NCI-H146 treated with DMSO at 0.1 percent for 48 hours (cell line): Measurements from ENCODE around the gene ADAMTSL1.

ENCODE experiments used
- DNase-seq: peaks from one replicate; lab custom pipeline; 2025; ENCODE audit not compliant: unreplicated experiment; lab: John Stamatoyannopoulos, UW

ADAMTSL1 gene

DNA sequence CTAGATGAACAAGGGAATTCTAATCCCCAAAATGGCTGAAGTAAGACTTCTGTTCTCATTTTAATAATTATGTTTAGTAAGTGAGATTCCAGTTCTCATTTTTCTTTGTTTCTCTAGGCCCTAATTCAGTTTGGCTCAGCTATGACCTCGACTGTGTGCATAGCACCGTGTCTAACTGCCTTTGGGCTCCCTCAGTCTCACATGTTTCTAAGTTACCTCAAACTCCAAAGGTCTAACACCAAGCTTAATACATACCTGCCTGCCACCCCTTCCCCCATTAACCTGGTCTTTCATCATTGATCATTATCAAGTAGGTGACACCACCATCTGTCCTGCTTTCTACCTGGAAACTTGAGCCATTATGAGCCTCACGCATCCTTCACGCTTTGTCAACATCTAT, 285.9 kb downstream of the ADAMTSL1 start:
- DNase-seq: no peak

DNA sequence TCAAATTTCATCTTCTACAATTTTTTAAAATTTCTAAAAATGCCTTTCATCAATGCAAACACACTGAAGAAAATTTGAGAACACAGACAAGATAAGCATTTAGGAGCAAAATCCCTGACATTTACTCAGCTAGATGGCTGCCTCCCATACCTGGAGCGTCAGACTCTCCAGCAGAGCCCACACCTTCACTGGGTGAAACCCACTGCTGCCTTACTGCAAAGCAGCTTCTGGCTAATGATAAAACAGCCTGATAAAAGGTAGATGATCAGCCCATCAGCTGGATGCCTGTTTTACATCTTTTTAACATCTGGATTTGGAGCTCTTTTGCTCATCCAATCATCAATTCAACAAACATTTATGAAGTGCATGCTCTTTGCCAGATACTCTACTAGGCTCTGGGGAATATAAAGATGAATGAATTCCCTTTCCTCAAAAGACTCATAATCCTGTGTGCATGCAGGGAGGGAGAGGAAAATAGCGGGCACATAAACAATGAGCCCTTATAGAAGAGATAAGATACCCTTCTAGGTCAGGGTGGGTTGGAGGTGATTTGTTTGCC, 287.9 kb downstream of the ADAMTSL1 start:
- DNase-seq: no peak

- DNase-seq: no peak
Observed at GRCh38 chr9:18766989-18767550, 293.1 kb downstream of the ADAMTSL1 start.

GRCh38 chr9:18768951-18769622, 295.1 kb downstream of the ADAMTSL1 start:
- DNase-seq: no peak

DNA sequence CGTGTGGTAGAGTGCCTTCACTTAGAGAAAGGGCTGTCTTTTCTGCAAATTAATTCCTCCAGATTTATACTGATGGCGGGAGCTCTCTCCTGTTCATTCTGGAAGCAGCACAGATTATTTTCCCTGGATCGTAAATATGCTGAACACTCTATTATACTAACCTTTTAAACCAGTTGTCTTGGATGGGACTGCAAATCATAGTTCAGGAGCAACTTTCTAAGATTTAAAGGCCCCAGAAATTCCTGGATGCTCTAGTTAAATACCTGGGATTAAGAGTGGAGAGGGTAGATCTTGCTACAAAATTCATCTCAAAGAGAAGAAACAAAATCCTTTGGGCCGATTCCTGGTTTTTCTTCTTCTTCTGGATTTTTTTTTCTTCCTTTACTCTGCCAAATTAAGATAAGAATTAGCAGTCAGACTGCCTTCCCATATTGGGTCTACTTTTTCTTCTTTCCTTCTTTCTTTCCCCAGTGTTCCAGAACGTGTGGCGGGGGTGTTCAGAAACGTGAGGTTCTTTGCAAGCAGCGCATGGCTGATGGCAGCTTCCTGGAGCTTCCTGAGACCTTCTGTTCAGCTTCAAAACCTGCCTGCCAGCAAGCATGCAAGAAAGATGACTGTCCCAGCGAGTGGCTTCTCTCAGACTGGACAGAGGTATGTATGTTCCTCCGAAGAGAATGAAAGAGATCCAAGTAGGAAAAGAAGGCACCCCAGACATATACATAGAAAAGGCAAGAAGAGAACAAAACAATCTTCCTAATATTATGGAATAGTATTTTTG, 296.4 kb downstream of the ADAMTSL1 start:
- no peak for DNase-seq

GRCh38 chr9:18771011-18771410, 297.1 kb downstream of the ADAMTSL1 start:
- DNase-seq: no peak

DNA sequence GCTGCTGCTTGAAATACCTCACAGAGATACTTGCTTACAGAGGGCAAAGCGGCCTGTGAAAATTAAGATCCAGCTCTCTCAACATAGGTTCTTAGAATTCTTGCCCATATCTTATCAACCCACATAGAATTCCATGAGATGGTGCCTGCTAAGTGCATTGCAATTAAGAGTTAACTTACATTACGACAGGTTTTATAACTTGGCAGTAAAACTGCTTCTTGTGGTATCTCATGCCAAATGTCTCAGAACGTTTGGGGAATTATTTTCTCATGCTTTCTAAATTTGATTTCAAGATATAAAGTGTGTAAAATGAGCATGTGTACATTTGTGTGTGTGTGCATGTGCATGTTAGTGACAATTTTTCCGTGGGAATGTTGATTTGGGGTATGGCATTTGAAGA, 297.8 kb downstream of the ADAMTSL1 start:
- DNase-seq: no peak

DNA sequence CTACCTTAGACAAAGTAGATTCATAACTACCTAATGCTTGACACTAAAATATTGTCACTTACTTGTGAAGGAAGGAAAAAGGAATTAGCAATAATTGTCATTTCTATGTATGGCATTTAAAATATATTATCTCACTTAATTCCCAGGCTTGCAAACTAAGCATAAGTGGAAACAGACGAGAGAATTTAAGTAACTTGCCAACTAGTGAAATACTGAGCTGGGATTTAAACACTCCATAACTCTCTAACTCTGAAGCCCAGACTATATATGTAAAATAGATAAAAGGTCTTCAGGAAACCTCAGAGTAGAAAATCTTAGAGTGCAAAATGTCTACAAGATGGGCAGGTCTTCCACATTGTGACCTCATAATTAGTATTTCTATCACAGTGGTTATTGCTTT, 301.3 kb downstream of the ADAMTSL1 start:
- DNase-seq: no peak

GRCh38 chr9:18775930-18776329, 302.0 kb downstream of the ADAMTSL1 start:
- no peak for DNase-seq

DNA sequence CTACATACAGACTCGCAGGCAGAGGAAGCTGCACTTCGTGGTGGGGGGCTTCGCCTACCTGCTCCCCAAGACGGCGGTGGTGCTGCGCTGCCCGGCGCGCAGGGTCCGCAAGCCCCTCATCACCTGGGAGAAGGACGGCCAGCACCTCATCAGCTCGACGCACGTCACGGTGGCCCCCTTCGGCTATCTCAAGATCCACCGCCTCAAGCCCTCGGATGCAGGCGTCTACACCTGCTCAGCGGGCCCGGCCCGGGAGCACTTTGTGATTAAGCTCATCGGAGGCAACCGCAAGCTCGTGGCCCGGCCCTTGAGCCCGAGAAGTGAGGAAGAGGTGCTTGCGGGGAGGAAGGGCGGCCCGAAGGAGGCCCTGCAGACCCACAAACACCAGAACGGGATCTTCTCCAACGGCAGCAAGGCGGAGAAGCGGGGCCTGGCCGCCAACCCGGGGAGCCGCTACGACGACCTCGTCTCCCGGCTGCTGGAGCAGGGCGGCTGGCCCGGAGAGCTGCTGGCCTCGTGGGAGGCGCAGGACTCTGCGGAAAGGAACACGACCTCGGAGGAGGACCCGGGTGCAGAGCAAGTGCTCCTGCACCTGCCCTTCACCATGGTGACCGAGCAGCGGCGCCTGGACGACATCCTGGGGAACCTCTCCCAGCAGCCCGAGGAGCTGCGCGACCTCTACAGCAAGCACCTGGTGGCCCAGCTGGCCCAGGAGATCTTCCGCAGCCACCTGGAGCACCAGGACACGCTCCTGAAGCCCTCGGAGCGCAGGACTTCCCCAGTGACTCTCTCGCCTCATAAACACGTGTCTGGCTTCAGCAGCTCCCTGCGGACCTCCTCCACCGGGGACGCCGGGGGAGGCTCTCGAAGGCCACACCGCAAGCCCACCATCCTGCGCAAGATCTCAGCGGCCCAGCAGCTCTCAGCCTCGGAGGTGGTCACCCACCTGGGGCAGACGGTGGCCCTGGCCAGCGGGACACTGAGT, 303.2 kb downstream of the ADAMTSL1 start:
- DNase-seq: no peak

GRCh38 chr9:18778147-18778546, 304.2 kb downstream of the ADAMTSL1 start:
- no peak for DNase-seq

DNA sequence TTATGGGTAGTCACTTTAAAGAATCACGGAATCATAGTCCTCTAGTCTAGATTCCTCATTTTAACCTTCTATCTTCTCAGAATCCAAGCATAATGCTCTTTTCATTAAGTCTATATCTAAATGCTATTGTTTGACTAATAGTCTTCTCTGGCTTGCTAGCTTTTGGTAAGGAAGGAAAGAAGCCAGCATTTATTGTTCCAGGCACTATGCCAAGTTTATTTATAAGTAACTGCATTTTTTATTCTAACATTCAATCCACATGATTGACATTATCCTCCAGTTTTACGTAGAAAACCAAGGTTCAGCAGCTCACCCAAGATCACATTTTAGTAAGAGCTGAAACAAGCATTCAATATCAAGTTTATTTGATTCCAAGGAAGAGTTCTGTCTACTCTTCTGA, 304.9 kb downstream of the ADAMTSL1 start:
- no peak for DNase-seq

GRCh38 chr9:18783909-18784308, 310.0 kb downstream of the ADAMTSL1 start:
- DNase-seq: no peak

DNA sequence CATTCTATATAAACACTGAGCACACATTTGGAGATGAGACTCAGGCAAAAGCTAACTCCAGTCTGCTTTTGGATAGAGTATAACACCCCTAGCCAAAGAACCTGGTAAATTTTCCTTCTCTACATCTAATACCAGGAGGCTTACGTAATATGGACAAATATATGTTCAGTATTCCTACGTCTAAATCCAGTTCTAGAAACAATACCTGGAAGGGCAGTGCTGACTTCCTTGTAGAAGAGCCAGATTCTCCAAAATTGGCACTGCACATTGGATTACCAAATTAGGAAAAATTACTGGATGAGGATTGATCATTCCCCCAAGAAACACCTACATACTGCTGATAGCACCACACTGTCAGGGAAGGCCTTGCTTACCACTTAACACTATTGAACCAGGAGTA, 311.7 kb downstream of the ADAMTSL1 start:
- DNase-seq: no peak

DNA sequence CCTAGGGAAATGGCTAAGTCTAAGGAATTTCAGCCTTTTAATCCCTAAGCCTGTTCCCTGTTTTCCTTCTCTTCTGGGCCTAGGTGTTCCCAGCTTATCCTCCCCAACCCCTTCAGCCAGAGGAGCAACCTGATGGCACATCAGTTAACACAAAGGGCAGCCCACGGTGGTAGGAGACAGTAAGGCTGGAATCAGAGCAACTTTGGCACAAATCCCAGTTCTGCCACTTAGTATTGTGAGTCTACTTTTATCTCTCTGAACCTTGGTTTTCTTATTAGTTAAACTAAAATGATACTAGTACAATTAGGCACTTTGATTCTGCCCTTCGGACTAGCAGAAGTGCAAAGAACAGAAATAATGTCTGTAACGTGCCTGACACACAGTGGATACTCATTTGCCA, 312.2 kb downstream of the ADAMTSL1 start:
- DNase-seq: no peak

GRCh38 chr9:18786911-18787650, 313.1 kb downstream of the ADAMTSL1 start:
- no peak for DNase-seq

DNA sequence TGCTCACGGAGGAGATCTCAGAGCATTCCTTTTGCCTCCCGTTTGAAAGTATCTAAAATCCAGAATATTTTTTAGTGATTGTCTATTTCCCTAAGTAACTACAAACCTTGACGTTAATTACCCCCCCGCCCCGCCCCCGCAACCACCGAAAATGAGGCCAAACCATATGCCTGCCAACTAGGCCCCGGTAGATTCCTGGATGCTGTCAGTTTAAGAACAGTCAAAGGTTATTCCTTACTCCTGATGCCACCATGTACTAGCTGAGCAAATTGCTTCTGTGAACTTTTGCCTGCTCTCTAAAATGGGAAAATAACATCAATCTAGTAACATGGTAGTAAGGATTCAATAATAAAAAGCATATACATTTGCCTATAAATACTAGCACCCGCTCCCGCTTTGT, 314.3 kb downstream of the ADAMTSL1 start:
- no peak for DNase-seq

- no peak for DNase-seq
Observed at GRCh38 chr9:18791074-18791473, 317.1 kb downstream of the ADAMTSL1 start.

DNA sequence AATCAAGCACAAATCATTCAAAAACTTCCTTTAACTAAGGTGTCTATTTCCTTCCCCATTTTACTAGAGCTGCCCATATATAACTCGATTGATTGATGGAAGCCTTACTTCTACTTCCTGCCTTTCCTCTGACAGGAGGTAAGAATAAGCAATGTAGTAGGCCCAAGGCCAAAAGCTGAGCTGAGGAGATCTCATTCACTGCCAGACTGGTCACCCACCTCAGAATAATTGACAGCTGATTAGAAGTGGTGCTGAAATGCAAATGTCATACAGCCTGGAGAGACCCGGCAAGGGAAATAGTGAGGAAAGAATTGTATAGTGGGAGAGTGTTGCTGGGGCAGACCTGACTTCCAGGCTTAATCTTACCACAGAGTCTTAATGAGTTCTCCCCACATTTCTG, 319.2 kb downstream of the ADAMTSL1 start:
- DNase-seq: no peak
